ENCODE measurements around the gene INPP4B. TPM values are rescaled to one million over a fixed set of nuclear protein-coding genes. Genes with fewer than 3 reads are reported as not detected.

INPP4B gene
- total RNA-seq, 1 experiment from 2014 or later = 41.0 TPM

DNA sequence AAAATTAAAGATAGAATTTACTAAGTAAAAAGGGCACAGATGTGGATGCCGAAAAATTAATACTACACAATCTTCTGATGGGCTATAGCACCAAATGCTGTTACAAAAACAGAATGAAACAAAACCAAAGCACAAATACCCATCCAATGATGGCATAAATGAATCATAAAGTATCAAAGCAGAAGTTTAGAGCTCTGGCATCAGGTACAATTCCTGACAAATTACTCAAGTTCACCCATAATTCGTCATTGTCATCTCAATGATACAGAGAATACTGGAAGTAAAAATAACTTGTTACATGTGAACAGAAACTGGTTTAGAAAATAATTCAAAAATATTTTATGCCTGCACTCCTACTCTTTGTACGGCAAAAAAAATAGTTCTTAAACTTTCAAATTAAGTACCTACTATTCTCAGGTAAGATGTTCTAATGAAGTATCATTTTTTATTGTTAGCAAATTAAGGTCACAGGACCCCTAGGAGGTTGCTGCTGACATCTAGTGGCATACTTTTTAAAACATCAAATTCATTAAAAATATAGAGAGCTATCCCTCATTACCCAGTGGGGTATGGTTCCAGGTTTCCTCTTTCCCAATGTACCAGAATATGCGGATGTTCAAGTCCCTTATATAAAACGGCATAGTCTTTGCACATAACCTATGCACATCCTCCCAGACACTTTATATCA, 126.1 kb downstream of the INPP4B start:
- no peaks in the 10 kb centered on the region for H3F3A ChIP-seq (ENCODE audit: low read length, unreplicated experiment)
- H3K27ac ChIP-seq (ENCODE audit: low read length) = peak overlapping the region; percentile 76
- ATAC-seq (peak; percentile 67), DNase-seq (peak; percentile 93)
- H3K4me1 ChIP-seq (ENCODE audit: insufficient read depth, low read length) = peaks cover 33% of the 10 kb centered on the region
- no peaks in the 10 kb centered on the region for H3K9me3 ChIP-seq (ENCODE audit: low read length)
- H2AFZ ChIP-seq (ENCODE audit: low read length) = no peak overlapping the region
- no peaks in the 10 kb centered on the region for H3K9me2 ChIP-seq (replicated peaks; ENCODE audit: low read length)
- H3K27me3 ChIP-seq (ENCODE audit: low read length) = no peaks in the 10 kb centered on the region
- intact Hi-C loops (cut with micrococcal nuclease) = loop anchor here (1.0 to 2.0 kb wide), 6 partner anchors 105 to 367 kb away; no protein-coding TSS in a partner anchor
- H3K36me3 ChIP-seq (ENCODE audit: low read depth, low read length) = 0 out of 2 replicates have a peak, but pooled peaks cover under 1% of the 10 kb centered on the region
- ChIA-PET POLR2A (ENCODE audit: unreplicated experiment) (no interaction called here), CTCF (interaction anchor here (0.6 to 1.4 kb wide), 8 partner anchors 161 to 857 kb away, joined by 3 to 5 read pairs (median 4); no protein-coding TSS in a partner anchor)
- H3K4me2 ChIP-seq (ENCODE audit: low read length) = peak overlapping the region; percentile 58
- H3K79me2 ChIP-seq (ENCODE audit: low read length) = no peaks in the 10 kb centered on the region
- H4K20me1 ChIP-seq (ENCODE audit: low read length) = no peaks in the 10 kb centered on the region
- H3K4me3 ChIP-seq (ENCODE audit: low read length) = no peak overlapping the region
- no TSS peak for BruUV-seq (replicated peaks)
- peak overlapping the region; percentile 19 for H3K9ac ChIP-seq (ENCODE audit: low read length)
- TF ChIP-seq, protein P1, sequence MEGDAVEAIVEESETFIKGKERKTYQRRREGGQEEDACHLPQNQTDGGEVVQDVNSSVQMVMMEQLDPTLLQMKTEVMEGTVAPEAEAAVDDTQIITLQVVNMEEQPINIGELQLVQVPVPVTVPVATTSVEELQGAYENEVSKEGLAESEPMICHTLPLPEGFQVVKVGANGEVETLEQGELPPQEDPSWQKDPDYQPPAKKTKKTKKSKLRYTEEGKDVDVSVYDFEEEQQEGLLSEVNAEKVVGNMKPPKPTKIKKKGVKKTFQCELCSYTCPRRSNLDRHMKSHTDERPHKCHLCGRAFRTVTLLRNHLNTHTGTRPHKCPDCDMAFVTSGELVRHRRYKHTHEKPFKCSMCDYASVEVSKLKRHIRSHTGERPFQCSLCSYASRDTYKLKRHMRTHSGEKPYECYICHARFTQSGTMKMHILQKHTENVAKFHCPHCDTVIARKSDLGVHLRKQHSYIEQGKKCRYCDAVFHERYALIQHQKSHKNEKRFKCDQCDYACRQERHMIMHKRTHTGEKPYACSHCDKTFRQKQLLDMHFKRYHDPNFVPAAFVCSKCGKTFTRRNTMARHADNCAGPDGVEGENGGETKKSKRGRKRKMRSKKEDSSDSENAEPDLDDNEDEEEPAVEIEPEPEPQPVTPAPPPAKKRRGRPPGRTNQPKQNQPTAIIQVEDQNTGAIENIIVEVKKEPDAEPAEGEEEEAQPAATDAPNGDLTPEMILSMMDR (conservative IDR thresholded peaks at IDR 0.05; ENCODE audit: low read depth, low read length) = peak; percentile 88
- TF ChIP-seq EZH2 (IDR thresholded peaks at IDR 0.05; ENCODE audit: low read length, unreplicated experiment) = no peak

DNA sequence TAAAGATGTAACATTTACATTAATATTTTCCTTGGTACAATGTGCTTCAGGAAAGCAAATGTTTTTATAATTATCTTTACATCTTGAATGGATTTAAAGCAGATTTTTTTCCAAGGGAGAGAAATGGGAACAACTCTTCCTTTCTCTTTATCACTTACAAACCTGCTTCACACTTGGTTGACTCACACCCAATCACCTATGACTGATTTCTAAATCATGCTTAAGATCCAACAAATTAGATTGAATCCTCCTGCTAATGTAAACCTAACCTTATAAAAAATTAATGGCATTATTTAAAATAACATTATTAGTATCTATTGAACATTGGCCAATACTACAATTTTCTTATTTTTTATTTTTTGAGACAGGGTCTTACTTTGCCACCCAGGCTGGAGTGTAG, 127.1 kb downstream of the INPP4B start:
- no peak overlapping the region for H3K4me3 ChIP-seq (ENCODE audit: low read length)
- ATAC-seq = no peak
- ChIA-PET POLR2A (ENCODE audit: unreplicated experiment) (no interaction called here), CTCF (no interaction called here)
- H3F3A ChIP-seq (ENCODE audit: low read length, unreplicated experiment) = no peaks in the 10 kb centered on the region
- no peaks in the 10 kb centered on the region for H3K79me2 ChIP-seq (ENCODE audit: low read length)
- H3K4me2 ChIP-seq (ENCODE audit: low read length) = peak overlapping the region; percentile 1; the same call in 1 of the 2 replicates
- 0 out of 2 replicates have a peak overlapping the region, but pooled peaks have one; percentile 3 for H3K9ac ChIP-seq (ENCODE audit: low read length)
- no peak overlapping the region for H2AFZ ChIP-seq (ENCODE audit: low read length)
- no TSS peak for BruUV-seq (replicated peaks)
- intact Hi-C loops (cut with micrococcal nuclease) = loop anchor here (1.0 kb wide), 1 partner anchor 311 kb away; no protein-coding TSS in a partner anchor
- peak overlapping the region; percentile 76 for H3K27ac ChIP-seq (ENCODE audit: low read length)
- no peaks in the 10 kb centered on the region for H4K20me1 ChIP-seq (ENCODE audit: low read length)
- H3K9me3 ChIP-seq (ENCODE audit: low read length) = no peaks in the 10 kb centered on the region
- no peaks in the 10 kb centered on the region for H3K9me2 ChIP-seq (replicated peaks; ENCODE audit: low read length)
- H3K4me1 ChIP-seq (ENCODE audit: insufficient read depth, low read length) = peaks cover 33% of the 10 kb centered on the region
- DNase-seq = peak; percentile 39
- no peak for TF ChIP-seq EZH2 (IDR thresholded peaks at IDR 0.05; ENCODE audit: low read length, unreplicated experiment)
- no peak for TF ChIP-seq EZH2phosphoT487 (IDR thresholded peaks at IDR 0.05; ENCODE audit: borderline replicate concordance, low read length)
- TF ChIP-seq, protein P1 (conservative IDR thresholded peaks at IDR 0.05; ENCODE audit: low read depth, low read length) = no peak
- no peaks in the 10 kb centered on the region for H3K27me3 ChIP-seq (ENCODE audit: low read length)
- no peaks in the 10 kb centered on the region for H3K36me3 ChIP-seq (ENCODE audit: low read depth, low read length)

DNA sequence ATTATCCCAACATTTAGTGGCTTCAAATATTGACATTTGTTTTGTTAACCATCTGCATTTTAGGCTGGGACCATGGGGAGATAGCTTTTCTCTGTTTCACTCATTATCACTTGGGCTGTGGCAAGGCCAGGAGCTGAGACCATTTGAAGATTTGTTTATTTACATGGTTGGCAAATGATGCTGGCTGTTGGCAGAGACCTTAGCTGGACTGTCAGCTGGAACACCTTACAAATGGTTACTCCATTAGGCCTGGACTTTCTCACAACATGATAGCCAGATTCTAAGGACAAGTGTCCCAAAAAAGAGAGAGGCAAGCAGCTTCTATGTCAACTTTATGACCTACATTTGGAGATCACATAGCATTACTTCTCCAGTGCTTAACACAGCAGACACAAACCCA, 130.4 kb downstream of the INPP4B start:
- CTCF ChIA-PET = no interaction called here
- POLR2A ChIA-PET (ENCODE audit: unreplicated experiment) = no interaction called here

More for the DNA sequence above, 130.4 kb downstream of the INPP4B start:
- Histone ChIP-seq H3K27ac (ENCODE audit: low read length) (no peak overlapping the region), H3K27me3 (ENCODE audit: low read length) (no peaks in the 10 kb centered on the region), H3K79me2 (ENCODE audit: low read length) (no peaks in the 10 kb centered on the region), H3K9me3 (ENCODE audit: low read length) (no peaks in the 10 kb centered on the region), H3K9ac (ENCODE audit: low read length) (no peak overlapping the region), H3K36me3 (ENCODE audit: low read depth, low read length) (no peaks in the 10 kb centered on the region), H2AFZ (ENCODE audit: low read length) (no peak overlapping the region), H3K4me2 (ENCODE audit: low read length) (no peak overlapping the region), H4K20me1 (ENCODE audit: low read length) (no peaks in the 10 kb centered on the region), H3K9me2 (replicated peaks; ENCODE audit: low read length) (no peaks in the 10 kb centered on the region), H3F3A (ENCODE audit: low read length, unreplicated experiment) (no peaks in the 10 kb centered on the region), H3K4me3 (ENCODE audit: low read length) (no peak overlapping the region), H3K4me1 (ENCODE audit: insufficient read depth, low read length) (peaks cover 19% of the 10 kb centered on the region)
- no peak for TF ChIP-seq EZH2 (IDR thresholded peaks at IDR 0.05; ENCODE audit: low read length, unreplicated experiment)
- no peak for TF ChIP-seq EZH2phosphoT487 (IDR thresholded peaks at IDR 0.05; ENCODE audit: borderline replicate concordance, low read length)
- TF ChIP-seq, protein P1 (conservative IDR thresholded peaks at IDR 0.05; ENCODE audit: low read depth, low read length) = no peak
- ATAC-seq (no peak), DNase-seq (no peak)
- intact Hi-C loops (cut with micrococcal nuclease) = no loop called here
- no TSS peak for BruUV-seq (replicated peaks)

All from PC-3 (cell line).